K562 (cell line): ENCODE results near the gene CDK14. TPM values are rescaled to one million over a fixed set of nuclear protein-coding genes. Genes with fewer than 3 reads are reported as not detected.
A peak's percentile ranks its signal among the peaks of the same experiment; 100 is the strongest.

Source experiments
- ARID4B ChIP-seq: sonication (generic); formaldehyde crosslinking; IDR thresholded peaks from 2 replicates; pipeline ENCODE4 v1.8.0; 2022; ENCODE audit warnings: mild to moderate bottlenecking, missing genetic modification reagents
- ARNT ChIP-seq, 2 experiments: fragments of 450-650 bp; IDR thresholded peaks; 2 replicates each; pipeline ENCODE4 v1.6.1; 2016; ENCODE audit warnings: mild to moderate bottlenecking in 1 of 2
- C11orf30 ChIP-seq: fragments of 450-650 bp; IDR thresholded peaks from 2 replicates; pipeline ENCODE4 v1.6.1; 2016; ENCODE audit warnings: low read depth, mild to moderate bottlenecking
- CAMTA2 ChIP-seq: fragments of 250-450 bp; sonication (Bioruptor Pico); conservative IDR thresholded peaks from 2 replicates; pipeline ENCODE4 v1.5.1; 2022
- CBFA2T2 ChIP-seq: fragments of 450-650 bp; conservative IDR thresholded peaks from 2 replicates; pipeline ENCODE4 v1.6.1; 2017; ENCODE audit warnings: mild to moderate bottlenecking
- MAFF ChIP-seq: IDR thresholded peaks from 2 replicates; pipeline ENCODE4 v1.6.1; 2012; ENCODE audit warnings: low read length, improper control_type of control experiment
- PHF20 ChIP-seq: fragments of 450-650 bp; IDR thresholded peaks from 2 replicates; pipeline ENCODE4 v1.6.1; 2018; ENCODE audit not compliant: partially characterized antibody
- RBM22 ChIP-seq: fragments of 200-400 bp; formaldehyde crosslinking; IDR thresholded peaks from 2 replicates; pipeline ENCODE4 v1.6.1; 2018; ENCODE audit warnings: low read length, low read depth; ENCODE audit not compliant: poor library complexity, severe bottlenecking
- TEAD1 ChIP-seq, 2 experiments: fragments of 450-650 bp in 1 of 2; sonication (generic) in 1 of 2; formaldehyde crosslinking; IDR thresholded peaks; 2 replicates each; pipeline versions ENCODE4 v1.4.0 to v1.8.0; 2020 to 2022; ENCODE audit warnings: mild to moderate bottlenecking in 2 of 2, missing genetic modification reagents in 1 of 2
- YBX1 ChIP-seq: fragments of 450-650 bp; IDR thresholded peaks from 2 replicates; pipeline ENCODE4 v1.7.1; 2016; ENCODE audit warnings: mild to moderate bottlenecking
- ZNF316 ChIP-seq: fragments of 450-650 bp; IDR thresholded peaks from 2 replicates; pipeline ENCODE4 v1.6.1; 2016
- ZNF766 ChIP-seq: fragments of 200-800 bp; sonication (Bioruptor generic); conservative IDR thresholded peaks from 2 replicates; pipeline ENCODE4 v1.6.1; 2016; ENCODE audit warnings: missing genetic modification characterization, missing compliant biosample characterization
- ZNF77 ChIP-seq: fragments of 250-450 bp; sonication (Bioruptor Pico); IDR thresholded peaks from 2 replicates; pipeline ENCODE4 v1.5.0; 2020
- polyA plus RNA-seq, 8 experiments: library from polyadenylated mRNA; depleted of rRNA in 4 of 8; stranded (reverse) in 5 of 8; unstranded in 3 of 8; fragments of >200 nt; fragmentation: Nextera tagmentation in 2 of 8; fragmentation: Illumina TruSeq in 1 of 8; extraction: Ambion mirVana in 2 of 8; extraction: Trizol in 1 of 8; gene quantifications; 2 replicates each; pipeline versions ENCODE4 v1.2.1 to v1.2.3, GENCODE V29; 2011 to 2014; ENCODE audit warnings: inconsistent platforms in 1 of 8, missing spikeins in 1 of 8
- total RNA-seq, 7 experiments: library from RNA; depleted of rRNA in 6 of 7; stranded (reverse); fragments of >200 nt in 6 of 7; fragmentation: Illumina TruSeq in 2 of 7; extraction: Trizol in 2 of 7; gene quantifications; 2 replicates each; pipeline versions ENCODE4 v1.2.1 to v1.2.3, GENCODE V29; 2011 to 2021; ENCODE audit warnings: low replicate concordance in 1 of 7
- TF ChIP-seq, protein P1 (sequence below): fragments of 150-350 bp; IDR thresholded peaks from 2 replicates; pipeline ENCODE4 v1.6.1; 2014; ENCODE audit warnings: low read depth, mild to moderate bottlenecking, low read length, borderline replicate concordance

The CDK14 gene
- total and polyA plus RNA-seq, 9 of the 15 experiments (the other 6 are each of a cell fraction or from before 2014, with no cell fraction given) = 0.03 to 0.91 (median 0.16) TPM

GRCh38 chr7:90743626-90744025 lies 147.5 kb downstream of the CDK14 start (continued):
- TF ChIP-seq MAFF (peak; percentile 30; the same call in 1 of the 2 replicates), C11orf30 (peak; percentile 73), YBX1 (no peak), TEAD1 (CRISPR knock-in tag; IDR thresholded peaks at IDR 0.05) (no peak), PHF20 (no peak), CBFA2T2 (no peak), RBM22 (no peak), CAMTA2 (CRISPR knock-in tag) (no peak), ZNF766 (CRISPR knock-in tag) (no peak), ZNF316 (peak; percentile 89), ARID4B (no peak), ZNF77 (CRISPR knock-in tag) (no peak), ARNT (IDR thresholded peaks at IDR 0.05) (no peak)
- TF ChIP-seq, protein P1, sequence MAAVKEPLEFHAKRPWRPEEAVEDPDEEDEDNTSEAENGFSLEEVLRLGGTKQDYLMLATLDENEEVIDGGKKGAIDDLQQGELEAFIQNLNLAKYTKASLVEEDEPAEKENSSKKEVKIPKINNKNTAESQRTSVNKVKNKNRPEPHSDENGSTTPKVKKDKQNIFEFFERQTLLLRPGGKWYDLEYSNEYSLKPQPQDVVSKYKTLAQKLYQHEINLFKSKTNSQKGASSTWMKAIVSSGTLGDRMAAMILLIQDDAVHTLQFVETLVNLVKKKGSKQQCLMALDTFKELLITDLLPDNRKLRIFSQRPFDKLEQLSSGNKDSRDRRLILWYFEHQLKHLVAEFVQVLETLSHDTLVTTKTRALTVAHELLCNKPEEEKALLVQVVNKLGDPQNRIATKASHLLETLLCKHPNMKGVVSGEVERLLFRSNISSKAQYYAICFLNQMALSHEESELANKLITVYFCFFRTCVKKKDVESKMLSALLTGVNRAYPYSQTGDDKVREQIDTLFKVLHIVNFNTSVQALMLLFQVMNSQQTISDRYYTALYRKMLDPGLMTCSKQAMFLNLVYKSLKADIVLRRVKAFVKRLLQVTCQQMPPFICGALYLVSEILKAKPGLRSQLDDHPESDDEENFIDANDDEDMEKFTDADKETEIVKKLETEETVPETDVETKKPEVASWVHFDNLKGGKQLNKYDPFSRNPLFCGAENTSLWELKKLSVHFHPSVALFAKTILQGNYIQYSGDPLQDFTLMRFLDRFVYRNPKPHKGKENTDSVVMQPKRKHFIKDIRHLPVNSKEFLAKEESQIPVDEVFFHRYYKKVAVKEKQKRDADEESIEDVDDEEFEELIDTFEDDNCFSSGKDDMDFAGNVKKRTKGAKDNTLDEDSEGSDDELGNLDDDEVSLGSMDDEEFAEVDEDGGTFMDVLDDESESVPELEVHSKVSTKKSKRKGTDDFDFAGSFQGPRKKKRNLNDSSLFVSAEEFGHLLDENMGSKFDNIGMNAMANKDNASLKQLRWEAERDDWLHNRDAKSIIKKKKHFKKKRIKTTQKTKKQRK = no peak
